Activated CD4-positive, alpha-beta memory T cell treated with anti-CD3 and anti-CD28 coated beads, Interleukin-2, amount 10 ng/mL, durations not matched to agents 7 days and 5 days (primary cell): Measurements from ENCODE around the gene NOP16. TPM values are rescaled to one million over a fixed set of nuclear protein-coding genes. Genes with fewer than 3 reads are reported as not detected.

Experiments used
- CTCF ChIA-PET: fragments of 350-600 bp; sonication (Branson Sonifier 250); formaldehyde crosslinking; loops from one replicate; lab custom pipeline; 2021; ENCODE audit warnings: antibody characterized with exemption, inconsistent platforms; lab: Charles Lee
- POLR2A ChIA-PET: fragments of 350-600 bp; sonication (Branson Sonifier 250); formaldehyde crosslinking; loops from one replicate; lab custom pipeline; 2021; ENCODE audit warnings: antibody characterized with exemption; lab: Charles Lee
- DNase-seq: peaks from one replicate; pipeline ENCODE4 v3.0.0-alpha.2; 2020
- H3K27ac Mint-ChIP-seq: one replicate; pipeline ENCODE4 v1.8.0; 2021; ENCODE audit warnings: mild to moderate bottlenecking, mixed read lengths
- H3K27me3 Mint-ChIP-seq: one replicate; pipeline ENCODE4 v1.8.0; 2021; ENCODE audit warnings: mixed read lengths
- H3K36me3 Mint-ChIP-seq: one replicate; pipeline ENCODE4 v1.8.0; 2021; ENCODE audit warnings: low read depth, mixed read lengths
- H3K4me1 Mint-ChIP-seq: one replicate; pipeline ENCODE4 v1.8.0; 2021; ENCODE audit warnings: mixed read lengths
- H3K4me3 Mint-ChIP-seq: one replicate; pipeline ENCODE4 v1.8.0; 2021; ENCODE audit warnings: mild to moderate bottlenecking, mixed read lengths
- H3K9me3 Mint-ChIP-seq: one replicate; pipeline ENCODE4 v1.8.0; 2021; ENCODE audit warnings: mixed read lengths
- total RNA-seq, 2 experiments: library from RNA; stranded (reverse); gene quantifications; one replicate each; pipeline ENCODE4 v1.2.3, GENCODE V29; 2021

NOP16 gene
- total RNA-seq, 2 experiments from 2014 or later: 24.2 to 24.7 TPM

DNA sequence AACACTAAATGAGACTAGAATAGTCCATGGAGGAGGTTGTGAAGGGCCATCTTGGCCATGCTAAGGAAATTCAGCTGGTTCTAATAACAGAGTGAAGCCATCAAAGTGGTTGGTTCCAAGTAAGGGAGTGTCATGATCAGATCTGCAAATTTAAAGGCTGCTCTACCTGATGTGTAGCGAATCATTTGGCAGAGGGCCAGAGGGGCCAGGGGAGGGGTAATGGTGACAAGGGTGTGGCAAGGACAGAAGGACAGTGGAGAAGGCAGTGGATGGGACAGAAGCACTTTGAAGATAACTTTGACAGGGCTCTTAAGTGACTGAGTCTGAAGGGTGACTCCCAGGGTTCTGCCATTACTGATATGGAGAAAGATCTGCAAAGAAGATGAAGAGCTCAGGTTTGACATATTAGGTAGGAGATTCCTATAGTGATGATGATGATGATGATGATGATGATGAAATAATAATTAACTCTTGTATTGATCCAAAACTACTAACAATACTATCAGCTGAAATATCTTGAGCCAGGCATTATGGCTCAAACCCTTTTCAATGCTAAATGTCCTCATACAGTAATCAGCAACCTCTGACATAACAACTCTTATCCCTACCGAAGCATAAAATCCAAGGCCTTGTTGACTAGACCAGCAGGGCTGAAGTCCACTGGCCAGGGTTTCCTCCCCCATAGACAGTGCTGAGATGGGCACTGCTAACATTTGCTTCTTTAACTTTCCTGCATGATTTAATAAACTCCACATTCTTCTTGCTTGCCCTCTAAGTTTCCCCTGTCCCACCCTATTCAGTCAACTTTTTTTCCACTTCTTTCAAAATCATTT, 46.9 kb downstream of the NOP16 start:
- no peaks in the 10 kb centered on the region for H3K9me3 Mint-ChIP-seq
- no peak overlapping the region for H3K4me3 Mint-ChIP-seq
- ChIA-PET CTCF (no interaction called here), POLR2A (interaction anchor here (1.4 kb wide), 1 partner anchor 20 kb away, joined by 5 read pairs; the partner anchor contains the start of gene KIAA1191)
- no peaks in the 10 kb centered on the region for H3K4me1 Mint-ChIP-seq
- H3K27ac Mint-ChIP-seq: no peak overlapping the region
- no peaks in the 10 kb centered on the region for H3K27me3 Mint-ChIP-seq
- peaks cover 36% of the 10 kb centered on the region for H3K36me3 Mint-ChIP-seq
- no peak for DNase-seq

DNA sequence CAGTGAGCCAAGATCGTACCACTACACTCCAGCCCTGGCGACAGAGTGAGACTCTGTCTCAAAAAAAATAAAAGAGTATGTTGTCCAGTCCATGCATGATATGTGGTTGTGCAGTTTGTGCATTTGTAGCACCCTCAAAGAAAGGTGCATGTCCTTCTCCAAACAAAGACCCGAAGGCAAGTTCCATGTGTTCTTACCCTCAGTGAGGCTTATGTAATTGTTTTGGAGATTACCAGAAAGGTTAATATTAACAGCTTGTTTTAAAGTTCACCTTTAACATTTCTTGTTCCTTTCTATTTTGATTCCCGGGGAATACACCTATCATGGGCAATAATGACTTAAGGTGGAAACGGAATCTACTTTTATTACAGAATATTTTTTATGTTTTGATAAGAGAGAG, 49.1 kb downstream of the NOP16 start:
- Mint-ChIP-seq H3K9me3 (no peaks in the 10 kb centered on the region), H3K27me3 (no peaks in the 10 kb centered on the region), H3K27ac (no peak overlapping the region), H3K4me1 (no peaks in the 10 kb centered on the region), H3K36me3 (peaks cover 33% of the 10 kb centered on the region), H3K4me3 (no peak overlapping the region)
- no peak for DNase-seq
- CTCF ChIA-PET: no interaction called here
- POLR2A ChIA-PET: no interaction called here

DNA sequence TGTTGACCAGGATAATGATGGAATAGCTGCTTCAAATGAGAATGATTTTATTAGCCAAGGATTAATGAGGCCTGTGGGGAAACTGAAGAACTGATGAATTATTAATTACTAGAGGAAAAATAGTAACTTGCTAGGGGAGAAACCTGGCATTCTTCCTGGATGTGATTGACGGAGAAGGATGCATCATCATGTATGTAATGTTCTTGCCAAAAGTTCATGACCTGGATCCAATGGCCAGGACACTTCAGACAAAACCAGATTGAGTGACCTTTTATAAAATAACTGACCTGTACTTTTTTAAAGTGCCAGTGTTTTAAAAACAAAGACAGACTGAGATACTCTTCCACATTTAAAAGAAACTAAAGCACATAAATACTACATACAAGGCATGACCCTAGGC, 50.5 kb downstream of the NOP16 start:
- CTCF ChIA-PET: no interaction called here
- POLR2A ChIA-PET: no interaction called here

DNA sequence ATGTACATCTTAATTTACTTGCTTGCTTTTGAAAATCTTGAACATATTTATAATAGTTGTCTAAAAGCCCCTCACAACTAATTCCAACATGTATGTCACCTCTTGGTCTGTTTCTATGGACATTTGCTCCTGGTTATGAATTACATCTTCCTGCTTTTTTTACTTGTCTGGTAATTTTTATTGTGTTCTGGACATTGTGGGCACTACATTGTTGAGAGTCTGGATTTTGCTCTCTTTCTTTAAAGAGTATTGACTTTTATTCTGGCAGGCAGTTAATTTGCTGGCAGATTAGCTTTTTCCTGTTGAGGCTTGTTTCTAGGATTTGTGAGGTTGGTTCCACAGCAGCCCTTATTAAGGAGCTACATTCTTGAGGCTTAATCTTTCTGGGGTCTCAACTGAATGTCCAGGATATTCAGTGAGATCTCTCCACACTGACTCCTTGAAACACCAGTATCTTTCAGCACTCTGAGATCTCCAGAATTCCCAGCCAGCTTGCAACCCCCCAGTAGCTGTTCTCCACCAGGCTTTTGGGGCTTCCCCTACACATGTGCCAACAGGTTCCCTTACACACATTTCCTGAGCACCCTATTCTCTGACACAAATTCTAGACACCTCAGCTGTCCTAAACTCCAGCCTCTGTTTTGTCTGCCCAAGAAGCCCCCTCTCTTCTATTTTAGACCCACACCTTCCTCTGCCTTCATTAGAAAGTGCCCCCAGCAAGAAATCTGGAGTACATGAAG, 54.2 kb downstream of the NOP16 start:
- Mint-ChIP-seq H3K9me3 (peaks cover 4% of the 10 kb centered on the region), H3K36me3 (peaks cover 31% of the 10 kb centered on the region), H3K27me3 (no peaks in the 10 kb centered on the region), H3K4me3 (no peak overlapping the region), H3K27ac (no peak overlapping the region), H3K4me1 (no peaks in the 10 kb centered on the region)
- no peak for DNase-seq
- ChIA-PET CTCF (interaction anchor here (0.6 kb wide), 2 partner anchors 509 to 678 kb away, joined by 3 read pairs; no protein-coding TSS in a partner anchor), POLR2A (no interaction called here)

More for the DNA sequence above, 50.5 kb downstream of the NOP16 start:
- peaks cover 4% of the 10 kb centered on the region for H3K9me3 Mint-ChIP-seq
- H3K36me3 Mint-ChIP-seq: peaks cover 36% of the 10 kb centered on the region
- no peak overlapping the region for H3K27ac Mint-ChIP-seq
- no peaks in the 10 kb centered on the region for H3K4me1 Mint-ChIP-seq
- H3K27me3 Mint-ChIP-seq: no peaks in the 10 kb centered on the region
- no peak for DNase-seq
- no peak overlapping the region for H3K4me3 Mint-ChIP-seq

Other genes starting within 250 kb of the NOP16 start
- gene SIMC1, start 150.2 kb downstream of the NOP16 start, total RNA-seq: 10 to 100 TPM; 26.1 to 29.2 TPM
- 10 to 100 TPM; 50.5 to 54.5 TPM for gene KIAA1191, start 26.8 kb downstream of the NOP16 start, total RNA-seq
- 1 to 10 TPM; 6.5 TPM for gene ARL10, start 23.1 kb downstream of the NOP16 start, total RNA-seq
- 100 to 1,000 TPM; 142 to 147 TPM for gene HIGD2A, start 153 bp upstream of the NOP16 start, total RNA-seq
- 10 to 100 TPM; 56.2 to 57.2 TPM for gene CLTB, start 27.9 kb upstream of the NOP16 start, total RNA-seq
- 10 to 100 TPM; 36.2 to 38.7 TPM for gene FAF2, start 59.8 kb upstream of the NOP16 start, total RNA-seq
- 100 to 1,000 TPM; 142 to 143 TPM for gene RNF44, start 148.8 kb upstream of the NOP16 start, total RNA-seq
- gene CDHR2, start 160.7 kb upstream of the NOP16 start, total RNA-seq: 1 to 10 TPM; 1.6 to 2.3 TPM
- 1 to 10 TPM; 3.7 to 4.2 TPM for gene GPRIN1, start 221.6 kb upstream of the NOP16 start, total RNA-seq
- not detected for gene SNCB, start 241.9 kb upstream of the NOP16 start, total RNA-seq
- gene EIF4E1B, start 242.1 kb upstream of the NOP16 start, total RNA-seq: not detected